Measurements from ENCODE around the gene ZSCAN5A.

DNA sequence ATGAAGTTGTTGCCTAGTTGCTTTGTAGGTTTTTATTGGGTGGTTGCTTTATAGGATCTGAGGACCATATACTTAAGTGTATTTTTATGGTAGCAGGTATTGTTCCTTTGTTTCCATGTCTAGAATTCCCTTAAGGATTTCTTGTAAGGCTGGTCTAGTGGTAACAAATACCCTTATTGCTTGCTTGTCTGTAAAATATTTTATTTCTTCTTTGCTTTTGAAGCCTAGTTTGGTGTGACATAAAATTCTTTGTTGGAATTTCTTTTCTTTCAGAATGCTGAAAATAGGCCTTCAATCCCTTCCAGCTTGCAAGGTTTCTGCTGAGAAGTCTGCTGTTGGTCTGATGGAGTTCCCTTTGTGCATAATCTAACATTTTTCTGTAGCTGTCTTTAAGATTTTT is 18.1 kb upstream of the ZSCAN5A start:
- TF ChIP-seq RCOR1 (IDR thresholded peaks at IDR 0.05; ENCODE audit: low read length) (no peak), CHD2 (IDR thresholded peaks at IDR 0.05; ENCODE audit: low read length, partially characterized antibody) (no peak), YY1 (IDR thresholded peaks at IDR 0.05; ENCODE audit: low read depth) (no peak), RFX5 (IDR thresholded peaks at IDR 0.05; ENCODE audit: low read length) (no peak), EP300 (IDR thresholded peaks at IDR 0.05; ENCODE audit: borderline replicate concordance in 1 of 2, low read depth in 1 of 2, low read length in 1 of 2) (no peak)
- TF ChIP-seq, protein P1, sequence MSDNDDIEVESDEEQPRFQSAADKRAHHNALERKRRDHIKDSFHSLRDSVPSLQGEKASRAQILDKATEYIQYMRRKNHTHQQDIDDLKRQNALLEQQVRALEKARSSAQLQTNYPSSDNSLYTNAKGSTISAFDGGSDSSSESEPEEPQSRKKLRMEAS (IDR thresholded peaks at IDR 0.05; ENCODE audit: low read depth) = no peak
- TF ChIP-seq, protein P2, sequence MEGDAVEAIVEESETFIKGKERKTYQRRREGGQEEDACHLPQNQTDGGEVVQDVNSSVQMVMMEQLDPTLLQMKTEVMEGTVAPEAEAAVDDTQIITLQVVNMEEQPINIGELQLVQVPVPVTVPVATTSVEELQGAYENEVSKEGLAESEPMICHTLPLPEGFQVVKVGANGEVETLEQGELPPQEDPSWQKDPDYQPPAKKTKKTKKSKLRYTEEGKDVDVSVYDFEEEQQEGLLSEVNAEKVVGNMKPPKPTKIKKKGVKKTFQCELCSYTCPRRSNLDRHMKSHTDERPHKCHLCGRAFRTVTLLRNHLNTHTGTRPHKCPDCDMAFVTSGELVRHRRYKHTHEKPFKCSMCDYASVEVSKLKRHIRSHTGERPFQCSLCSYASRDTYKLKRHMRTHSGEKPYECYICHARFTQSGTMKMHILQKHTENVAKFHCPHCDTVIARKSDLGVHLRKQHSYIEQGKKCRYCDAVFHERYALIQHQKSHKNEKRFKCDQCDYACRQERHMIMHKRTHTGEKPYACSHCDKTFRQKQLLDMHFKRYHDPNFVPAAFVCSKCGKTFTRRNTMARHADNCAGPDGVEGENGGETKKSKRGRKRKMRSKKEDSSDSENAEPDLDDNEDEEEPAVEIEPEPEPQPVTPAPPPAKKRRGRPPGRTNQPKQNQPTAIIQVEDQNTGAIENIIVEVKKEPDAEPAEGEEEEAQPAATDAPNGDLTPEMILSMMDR (IDR thresholded peaks at IDR 0.05) = no peak
